ENCODE data around the gene ALOX5. TPM values are rescaled to one million over a fixed set of nuclear protein-coding genes. Genes with fewer than 3 reads are reported as not detected.
"Not testable (repeated sequence)": the region's sequence is repeated elsewhere in the genome, so short reads cannot be mapped to it uniquely, and the experiment has no call there.

The ALOX5 gene
- 0.20 TPM for polyA plus RNA-seq (2013, experiment 1 of 2)
- 0.70 TPM for polyA plus RNA-seq (2013, experiment 2 of 2)

DNA sequence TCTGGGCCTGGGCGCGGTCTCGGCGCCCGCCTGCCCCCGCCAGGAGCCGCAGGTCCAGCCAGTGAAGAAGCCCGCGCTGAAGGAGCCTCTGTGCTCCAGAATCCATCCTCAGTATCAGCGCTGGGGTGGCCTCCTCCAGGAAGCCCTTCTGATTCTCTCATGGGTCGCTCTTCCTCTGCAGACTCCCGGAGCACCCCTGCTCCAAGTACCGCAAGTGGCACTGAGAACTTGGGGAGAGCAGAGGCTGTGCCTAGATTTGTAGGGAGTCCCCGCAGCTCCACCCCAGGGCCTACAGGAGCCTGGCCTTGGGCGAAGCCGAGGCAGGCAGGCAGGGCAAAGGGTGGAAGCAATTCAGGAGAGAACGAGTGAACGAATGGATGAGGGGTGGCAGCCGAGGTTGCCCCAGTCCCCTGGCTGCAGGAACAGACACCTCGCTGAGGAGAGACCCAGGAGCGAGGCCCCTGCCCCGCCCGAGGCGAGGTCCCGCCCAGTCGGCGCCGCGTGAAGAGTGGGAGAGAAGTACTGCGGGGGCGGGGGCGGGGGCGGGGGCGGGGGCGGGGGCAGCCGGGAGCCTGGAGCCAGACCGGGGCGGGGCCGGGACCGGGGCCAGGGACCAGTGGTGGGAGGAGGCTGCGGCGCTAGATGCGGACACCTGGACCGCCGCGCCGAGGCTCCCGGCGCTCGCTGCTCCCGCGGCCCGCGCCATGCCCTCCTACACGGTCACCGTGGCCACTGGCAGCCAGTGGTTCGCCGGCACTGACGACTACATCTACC, at the start of gene ALOX5:
Gene ALOX5 (plus strand): TSS at position 641 of the 774 bp plus-strand sequence. CDS start 64 bp downstream, at position 705.
- Histone ChIP-seq H3K4me3 (ENCODE audit: low read length) (peak within 1 kb of the TSS; percentile 52), H3K9ac (ENCODE audit: low read depth, low read length) (peak within 1 kb of the TSS; percentile 21; the same call in 1 of the 2 replicates), H3K27ac (ENCODE audit: low read depth, low read length) (no peak within 1 kb of the TSS), H3K36me3 (ENCODE audit: insufficient read depth, low read length) (no peaks in the 10 kb centered on the region), H3K4me1 (ENCODE audit: insufficient read depth, low read length) (0 out of 2 replicates have a peak, but pooled peaks cover 6% of the 10 kb centered on the region), H3K27me3 (ENCODE audit: insufficient read depth, low read length) (peaks cover 72% of the 10 kb centered on the region), H3K9me3 (ENCODE audit: insufficient read depth, low read depth, low read length) (no peaks in the 10 kb centered on the region)
- 2% methylated on average over 55 of the region's 59 CpGs for WGBS

DNA sequence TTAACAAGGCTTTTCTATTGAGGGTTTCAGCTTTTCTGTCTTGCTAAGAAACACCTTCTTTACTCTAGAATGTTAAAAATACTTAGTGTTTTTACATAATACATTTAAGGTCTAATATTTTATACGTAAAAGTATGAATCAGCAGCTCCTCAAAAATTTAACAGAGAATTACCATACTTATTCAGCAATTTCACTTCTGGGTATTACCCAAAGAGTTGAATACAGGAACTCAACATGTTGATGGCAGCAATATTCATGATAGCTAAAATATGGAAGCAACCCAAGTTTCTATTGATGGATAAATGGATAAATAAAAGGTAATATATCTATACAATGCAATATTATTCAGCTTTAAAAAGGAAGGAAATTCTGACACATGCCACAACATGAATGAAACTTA, 48.9 kb upstream of the ALOX5 start:
- no peaks in the 10 kb centered on the region for H3K36me3 ChIP-seq (ENCODE audit: insufficient read depth, low read length)
- H3K9ac ChIP-seq (ENCODE audit: low read depth, low read length): no peak overlapping the region
- no peaks in the 10 kb centered on the region for H3K27me3 ChIP-seq (ENCODE audit: insufficient read depth, low read length)
- 80% methylated on average over 1 of the region's 1 CpG for WGBS
- no peak overlapping the region for H3K4me3 ChIP-seq (ENCODE audit: low read length)
- H3K4me1 ChIP-seq (ENCODE audit: insufficient read depth, low read length): no peaks in the 10 kb centered on the region
- H3K9me3 ChIP-seq (ENCODE audit: insufficient read depth, low read depth, low read length): peaks cover 10% of the 10 kb centered on the region; the same call in 1 of the 2 replicates
- no peak overlapping the region for H3K27ac ChIP-seq (ENCODE audit: low read depth, low read length)

DNA sequence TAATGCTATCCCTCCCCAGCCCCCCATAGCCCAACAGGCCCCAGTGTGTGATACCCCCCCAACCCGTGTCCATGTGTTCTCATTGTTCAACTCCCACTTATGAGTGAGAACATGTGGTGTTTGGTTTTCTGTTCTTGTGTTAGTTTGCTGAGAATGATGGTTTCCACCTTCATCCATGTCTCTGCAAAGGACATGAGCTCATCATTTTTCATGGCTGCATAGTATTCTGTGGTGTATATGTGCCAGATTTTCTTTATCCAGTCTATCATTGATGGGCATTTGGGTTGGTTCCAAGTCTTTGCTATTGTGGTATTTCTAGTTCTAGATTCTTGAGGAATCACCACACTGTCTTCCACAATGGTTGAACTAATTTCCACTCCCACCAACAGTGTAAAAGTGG, 47.2 kb upstream of the ALOX5 start:
- not testable (repeated sequence) for H3K27me3 ChIP-seq (ENCODE audit: insufficient read depth, low read length); H3K9me3 ChIP-seq (ENCODE audit: insufficient read depth, low read depth, low read length); H3K4me1 ChIP-seq (ENCODE audit: insufficient read depth, low read length); H3K36me3 ChIP-seq (ENCODE audit: insufficient read depth, low read length); H3K4me3 ChIP-seq (ENCODE audit: low read length); H3K9ac ChIP-seq (ENCODE audit: low read depth, low read length); H3K27ac ChIP-seq (ENCODE audit: low read depth, low read length)
- WGBS: no CpG with 5 or more reads among the region's 1 CpG

DNA sequence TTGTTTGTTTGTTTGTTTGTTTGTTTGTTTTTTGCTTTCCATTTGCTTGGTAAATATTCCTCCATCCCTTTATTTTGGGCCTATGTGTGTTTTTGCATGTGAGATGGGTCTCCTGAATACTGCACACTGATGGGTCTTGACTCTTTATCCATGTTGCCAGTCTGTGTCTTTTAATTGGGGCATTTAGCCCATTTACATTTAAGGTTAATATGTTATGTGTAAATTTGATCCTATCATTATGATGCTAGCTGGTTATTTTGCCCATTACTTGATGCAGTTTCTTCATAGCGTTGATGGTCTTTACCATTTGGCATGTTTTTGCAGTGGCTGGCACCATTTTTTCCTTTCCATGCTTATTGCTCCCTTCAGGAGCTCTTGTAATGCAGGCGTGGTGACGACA, 42.2 kb upstream of the ALOX5 start:
- WGBS: 96% methylated on average over 3 of the region's 3 CpGs
- not testable (repeated sequence) for H3K36me3 ChIP-seq (ENCODE audit: insufficient read depth, low read length); H3K9me3 ChIP-seq (ENCODE audit: insufficient read depth, low read depth, low read length); H3K27me3 ChIP-seq (ENCODE audit: insufficient read depth, low read length); H3K9ac ChIP-seq (ENCODE audit: low read depth, low read length); H3K4me3 ChIP-seq (ENCODE audit: low read length); H3K27ac ChIP-seq (ENCODE audit: low read depth, low read length); H3K4me1 ChIP-seq (ENCODE audit: insufficient read depth, low read length)

DNA sequence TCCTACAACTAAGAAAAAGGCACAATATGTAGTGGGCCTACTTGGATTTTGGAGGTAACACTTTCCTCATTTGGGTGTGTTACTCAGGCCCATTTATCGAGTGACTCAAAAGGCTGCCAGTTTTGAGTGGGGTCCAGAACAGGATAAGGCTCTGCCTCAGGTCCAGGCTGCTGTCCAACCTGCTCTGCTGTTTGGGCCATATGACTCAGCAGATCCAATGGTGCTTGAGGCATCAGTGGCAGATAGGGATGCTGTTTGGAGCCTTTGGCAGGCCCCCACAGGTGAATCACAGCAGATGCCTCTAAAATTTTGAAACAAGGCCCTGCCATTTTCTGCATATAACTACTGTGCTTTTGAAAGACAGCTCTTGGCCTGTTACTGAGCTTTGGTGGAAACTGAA, 34.1 kb upstream of the ALOX5 start:
- no peak overlapping the region for H3K4me3 ChIP-seq (ENCODE audit: low read length)
- no peak overlapping the region for H3K27ac ChIP-seq (ENCODE audit: low read depth, low read length)
- H3K27me3 ChIP-seq (ENCODE audit: insufficient read depth, low read length): no peaks in the 10 kb centered on the region
- no peaks in the 10 kb centered on the region for H3K36me3 ChIP-seq (ENCODE audit: insufficient read depth, low read length)
- peaks cover 14% of the 10 kb centered on the region; the same call in 1 of the 2 replicates for H3K9me3 ChIP-seq (ENCODE audit: insufficient read depth, low read depth, low read length)
- WGBS: 86% methylated on average over 1 of the region's 1 CpG
- no peak overlapping the region for H3K9ac ChIP-seq (ENCODE audit: low read depth, low read length)
- H3K4me1 ChIP-seq (ENCODE audit: insufficient read depth, low read length): no peaks in the 10 kb centered on the region

DNA sequence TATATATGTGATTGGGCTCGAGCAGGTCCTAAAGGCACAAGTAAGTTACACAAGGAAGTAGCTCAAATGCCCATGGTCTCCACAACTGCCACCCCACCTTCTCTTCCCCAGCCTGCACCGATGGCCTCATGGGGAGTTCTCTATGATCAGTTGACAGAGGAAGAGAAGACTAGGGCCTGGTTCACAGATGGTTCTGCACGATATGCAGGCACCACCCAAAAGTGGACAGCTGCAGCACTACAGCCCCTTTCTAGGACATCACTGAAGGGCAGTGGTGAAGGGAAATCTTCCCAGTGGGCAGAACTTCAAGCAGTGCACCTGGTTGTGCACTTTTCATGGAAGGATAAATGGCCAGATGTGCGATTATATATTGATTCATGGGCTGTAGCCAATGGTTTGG, 33.6 kb upstream of the ALOX5 start:
- H3K27me3 ChIP-seq (ENCODE audit: insufficient read depth, low read length); H3K9ac ChIP-seq (ENCODE audit: low read depth, low read length); H3K4me1 ChIP-seq (ENCODE audit: insufficient read depth, low read length); H3K4me3 ChIP-seq (ENCODE audit: low read length); H3K36me3 ChIP-seq (ENCODE audit: insufficient read depth, low read length); H3K27ac ChIP-seq (ENCODE audit: low read depth, low read length): not testable (repeated sequence)
- 96% methylated on average over 2 of the region's 4 CpGs for WGBS
- H3K9me3 ChIP-seq (ENCODE audit: insufficient read depth, low read depth, low read length): peaks cover 14% of the 10 kb centered on the region; the same call in 1 of the 2 replicates

DNA sequence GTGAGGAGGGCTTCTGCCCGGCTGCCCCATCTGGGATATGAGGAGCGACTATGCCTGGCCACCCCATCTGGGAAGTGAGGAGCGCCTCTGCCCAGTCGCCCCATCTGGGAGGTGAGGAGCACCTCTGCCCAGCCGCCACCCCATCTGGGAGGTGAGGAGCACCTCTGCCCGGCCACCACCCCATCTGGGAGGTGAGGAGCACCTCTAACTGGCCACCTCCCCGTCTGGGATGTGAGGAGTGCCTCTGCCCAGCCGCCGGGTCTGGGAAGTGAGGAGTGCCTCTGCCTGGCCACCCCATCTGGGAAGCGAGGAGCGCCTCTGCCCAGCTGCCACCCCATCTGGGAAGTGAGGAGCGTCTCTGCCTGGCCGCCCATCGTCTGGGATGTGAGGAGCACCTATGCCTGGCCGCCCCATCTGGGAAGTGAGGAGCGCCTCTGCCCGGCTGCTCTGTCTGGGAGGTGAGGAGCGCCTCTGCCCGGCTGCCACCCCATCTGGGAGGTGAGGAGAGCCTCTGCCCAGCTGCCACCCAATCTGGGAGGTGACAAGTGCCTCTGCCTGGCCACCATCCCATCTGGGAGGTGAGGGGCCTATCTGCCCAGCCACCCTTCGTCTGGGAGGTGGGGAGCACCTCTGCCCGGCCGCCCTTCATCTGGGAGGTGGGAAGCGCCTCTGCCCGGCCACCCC, 27.2 kb upstream of the ALOX5 start:
- not testable (repeated sequence) for H3K27me3 ChIP-seq (ENCODE audit: insufficient read depth, low read length); H3K36me3 ChIP-seq (ENCODE audit: insufficient read depth, low read length); H3K4me1 ChIP-seq (ENCODE audit: insufficient read depth, low read length); H3K4me3 ChIP-seq (ENCODE audit: low read length); H3K9ac ChIP-seq (ENCODE audit: low read depth, low read length); H3K27ac ChIP-seq (ENCODE audit: low read depth, low read length); H3K9me3 ChIP-seq (ENCODE audit: insufficient read depth, low read depth, low read length)
- 89% methylated on average over 24 of the region's 24 CpGs for WGBS

DNA sequence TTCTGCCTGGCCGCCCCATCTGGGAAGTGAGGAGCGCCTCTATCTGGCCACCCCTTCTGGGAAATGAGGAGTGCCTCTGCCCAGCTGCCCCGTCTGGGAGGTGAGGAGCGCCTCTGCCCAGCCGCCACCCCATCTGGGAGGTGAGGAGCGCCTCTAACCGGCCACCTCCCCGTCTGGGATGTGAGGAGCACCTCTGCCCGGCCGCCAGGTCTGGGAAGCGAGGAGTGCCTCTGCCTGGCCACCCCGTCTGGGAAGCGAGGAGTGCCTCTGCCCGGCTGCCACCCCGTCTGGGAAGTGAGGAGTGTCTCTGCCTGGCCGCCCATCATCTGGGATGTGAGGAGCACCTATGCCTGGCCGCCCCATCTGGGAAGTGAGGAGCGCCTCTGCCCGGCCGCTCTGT, 26.6 kb upstream of the ALOX5 start:
- not testable (repeated sequence) for H3K27me3 ChIP-seq (ENCODE audit: insufficient read depth, low read length); H3K9ac ChIP-seq (ENCODE audit: low read depth, low read length); H3K27ac ChIP-seq (ENCODE audit: low read depth, low read length); H3K4me1 ChIP-seq (ENCODE audit: insufficient read depth, low read length); H3K9me3 ChIP-seq (ENCODE audit: insufficient read depth, low read depth, low read length); H3K36me3 ChIP-seq (ENCODE audit: insufficient read depth, low read length); H3K4me3 ChIP-seq (ENCODE audit: low read length)
- 96% methylated on average over 20 of the region's 20 CpGs for WGBS

DNA sequence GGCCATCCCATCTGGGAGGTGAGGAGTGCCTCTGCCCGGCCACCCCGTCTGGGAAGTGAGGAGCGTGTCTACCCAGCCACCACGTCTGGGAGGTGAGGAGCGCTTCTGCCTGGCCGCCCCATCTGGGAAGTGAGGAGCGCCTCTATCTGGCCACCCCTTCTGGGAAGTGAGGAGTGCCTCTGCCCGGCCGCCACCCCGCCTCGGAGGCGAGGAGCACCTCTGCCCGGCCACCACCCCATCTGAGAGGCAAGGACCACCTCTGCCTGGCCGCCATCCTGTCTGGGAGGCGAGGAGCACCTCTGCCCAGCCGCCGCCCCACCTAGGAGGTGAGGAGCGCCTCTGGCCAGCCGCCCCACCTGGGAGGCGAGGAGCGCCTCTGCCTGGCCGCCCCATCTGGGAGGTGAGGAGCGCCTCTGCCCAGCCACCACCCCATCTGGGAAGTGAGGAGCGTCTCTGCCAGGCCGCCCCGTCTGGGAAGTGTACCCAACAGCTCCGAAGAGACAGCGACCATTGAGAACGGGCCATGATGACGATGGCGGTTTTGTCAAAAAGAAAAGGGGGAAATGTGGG, 25.7 kb upstream of the ALOX5 start:
- 88% methylated on average over 26 of the region's 31 CpGs for WGBS
- H3K9me3 ChIP-seq (ENCODE audit: insufficient read depth, low read depth, low read length); H3K36me3 ChIP-seq (ENCODE audit: insufficient read depth, low read length); H3K9ac ChIP-seq (ENCODE audit: low read depth, low read length); H3K27ac ChIP-seq (ENCODE audit: low read depth, low read length); H3K4me3 ChIP-seq (ENCODE audit: low read length); H3K4me1 ChIP-seq (ENCODE audit: insufficient read depth, low read length); H3K27me3 ChIP-seq (ENCODE audit: insufficient read depth, low read length): not testable (repeated sequence)

DNA sequence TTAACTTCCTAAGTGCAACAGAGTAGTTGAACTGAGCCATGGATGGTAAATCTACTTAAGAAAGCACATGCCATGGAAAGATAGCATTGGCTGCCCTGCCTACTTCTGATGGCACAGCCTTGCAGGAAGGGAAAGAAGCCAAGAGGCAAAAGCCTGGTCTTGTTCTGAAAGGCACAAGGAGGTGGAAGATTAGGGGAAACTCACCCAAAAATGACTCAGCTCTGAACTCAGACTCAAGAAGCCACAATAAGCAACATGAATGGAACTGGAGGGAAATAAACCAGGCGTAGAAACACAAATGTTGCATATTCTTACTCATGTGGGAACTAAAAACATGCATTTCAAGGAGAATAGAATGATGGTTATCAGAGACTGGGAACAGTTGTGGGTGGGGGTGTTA, 20.8 kb upstream of the ALOX5 start:
- no peaks in the 10 kb centered on the region for H3K36me3 ChIP-seq (ENCODE audit: insufficient read depth, low read length)
- H3K9ac ChIP-seq (ENCODE audit: low read depth, low read length): no peak overlapping the region
- 93% methylated on average over 1 of the region's 1 CpG for WGBS
- no peaks in the 10 kb centered on the region for H3K9me3 ChIP-seq (ENCODE audit: insufficient read depth, low read depth, low read length)
- no peaks in the 10 kb centered on the region for H3K27me3 ChIP-seq (ENCODE audit: insufficient read depth, low read length)
- no peak overlapping the region for H3K27ac ChIP-seq (ENCODE audit: low read depth, low read length)
- no peaks in the 10 kb centered on the region for H3K4me1 ChIP-seq (ENCODE audit: insufficient read depth, low read length)
- no peak overlapping the region for H3K4me3 ChIP-seq (ENCODE audit: low read length)

DNA sequence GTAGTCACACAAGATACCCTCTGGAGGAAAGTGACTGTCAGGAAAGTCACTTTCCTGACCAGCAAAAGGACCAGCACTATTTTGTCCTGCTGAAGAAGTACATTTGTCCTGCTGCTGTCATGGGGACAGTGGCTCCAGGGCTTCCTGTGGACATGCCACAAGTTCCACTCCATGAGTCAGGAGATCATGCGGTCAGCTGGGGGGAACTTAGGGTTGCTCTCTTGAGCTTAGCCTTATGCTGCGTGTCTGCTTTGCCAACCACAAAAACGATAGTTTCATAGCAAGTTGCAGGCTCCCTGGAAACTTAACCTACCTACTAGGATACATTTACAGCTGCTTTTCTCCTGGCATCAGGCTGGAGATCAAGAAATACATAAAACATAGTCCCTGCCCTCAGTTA, 19.8 kb upstream of the ALOX5 start:
- Histone ChIP-seq H3K27ac (ENCODE audit: low read depth, low read length) (no peak overlapping the region), H3K27me3 (ENCODE audit: insufficient read depth, low read length) (no peaks in the 10 kb centered on the region), H3K36me3 (ENCODE audit: insufficient read depth, low read length) (no peaks in the 10 kb centered on the region), H3K4me3 (ENCODE audit: low read length) (no peak overlapping the region), H3K4me1 (ENCODE audit: insufficient read depth, low read length) (peaks cover 8% of the 10 kb centered on the region; the same call in 1 of the 2 replicates), H3K9ac (ENCODE audit: low read depth, low read length) (no peak overlapping the region), H3K9me3 (ENCODE audit: insufficient read depth, low read depth, low read length) (no peaks in the 10 kb centered on the region)
- 95% methylated on average over 3 of the region's 3 CpGs for WGBS
